ENCODE measurements around the gene PIGV. TPM values are rescaled to one million over a fixed set of nuclear protein-coding genes. Genes with fewer than 3 reads are reported as not detected.

PIGV gene
- total and polyA plus RNA-seq, 2 donors (not counting 1 experiment from before 2014, with no cell fraction given), result 9.2 to 17.4 TPM

- Mint-ChIP-seq H3K9me3 (ENCODE audit: insufficient read depth) (no peaks in the 10 kb centered on the region), H3K4me1 (peaks cover 3% of the 10 kb centered on the region), H3K4me3 (no peak overlapping the region), H3K27me3 (peaks cover 3% of the 10 kb centered on the region), H3K27ac (no peak overlapping the region)
- H3K9me3 ChIP-seq (ENCODE audit: control extremely low read depth in 1 of 3, control insufficient read depth in 2 of 3, insufficient read depth in 1 of 3, low read length in 2 of 3), result no peaks in the 10 kb centered on the region
- H3K79me2 ChIP-seq (ENCODE audit: control insufficient read depth, insufficient read depth, low read length), result peaks cover 7% of the 10 kb centered on the region
- intact Hi-C loops (cut with micrococcal nuclease), result loop anchor here (2.0 kb wide), 1 partner anchor 21 kb away; no protein-coding TSS in a partner anchor
- no peak for TF ChIP-seq EZH2 (IDR thresholded peaks at IDR 0.05; ENCODE audit: borderline replicate concordance, insufficient read depth, low read depth, low read length, poor library complexity, severe bottlenecking)
- TF ChIP-seq, protein P1, sequence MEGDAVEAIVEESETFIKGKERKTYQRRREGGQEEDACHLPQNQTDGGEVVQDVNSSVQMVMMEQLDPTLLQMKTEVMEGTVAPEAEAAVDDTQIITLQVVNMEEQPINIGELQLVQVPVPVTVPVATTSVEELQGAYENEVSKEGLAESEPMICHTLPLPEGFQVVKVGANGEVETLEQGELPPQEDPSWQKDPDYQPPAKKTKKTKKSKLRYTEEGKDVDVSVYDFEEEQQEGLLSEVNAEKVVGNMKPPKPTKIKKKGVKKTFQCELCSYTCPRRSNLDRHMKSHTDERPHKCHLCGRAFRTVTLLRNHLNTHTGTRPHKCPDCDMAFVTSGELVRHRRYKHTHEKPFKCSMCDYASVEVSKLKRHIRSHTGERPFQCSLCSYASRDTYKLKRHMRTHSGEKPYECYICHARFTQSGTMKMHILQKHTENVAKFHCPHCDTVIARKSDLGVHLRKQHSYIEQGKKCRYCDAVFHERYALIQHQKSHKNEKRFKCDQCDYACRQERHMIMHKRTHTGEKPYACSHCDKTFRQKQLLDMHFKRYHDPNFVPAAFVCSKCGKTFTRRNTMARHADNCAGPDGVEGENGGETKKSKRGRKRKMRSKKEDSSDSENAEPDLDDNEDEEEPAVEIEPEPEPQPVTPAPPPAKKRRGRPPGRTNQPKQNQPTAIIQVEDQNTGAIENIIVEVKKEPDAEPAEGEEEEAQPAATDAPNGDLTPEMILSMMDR (IDR thresholded peaks at IDR 0.05), result no peak
- H3K27ac ChIP-seq (ENCODE audit: low read length in 2 of 2), result no peak overlapping the region
- H3K27me3 ChIP-seq (replicated peaks in 1 of 4; ENCODE audit: control extremely low read depth in 1 of 4, control insufficient read depth in 3 of 4, insufficient read depth in 4 of 4, low read length in 3 of 4), result peaks cover 0 to 6% (median 1%) of the 10 kb centered on the region in 4 experiments
- no peak overlapping the region for H3K9ac ChIP-seq (ENCODE audit: low read length)
- ATAC-seq (ENCODE audit: low read depth) (no peak), DNase-seq (no peak)
- no peak overlapping the region for H3K4me2 ChIP-seq (replicated peaks; ENCODE audit: low read depth, low read length, poor library complexity, severe bottlenecking)
- no peak overlapping the region for H2AFZ ChIP-seq (ENCODE audit: insufficient read depth, low read depth, low read length, poor library complexity, severe bottlenecking)
- H3K36me3 ChIP-seq (replicated peaks in 1 of 2; ENCODE audit: control extremely low read depth in 1 of 2, control insufficient read depth in 1 of 2, extremely low read depth in 1 of 2, insufficient read depth in 2 of 2, low read length in 1 of 2), result no peaks in the 10 kb centered on the region
- CTCF ChIA-PET, result interaction anchor here (0.7 to 6.3 kb wide), 16 partner anchors 11 to 394 kb away, joined by 3 to 106 read pairs (median 14); partner anchors contain the start of genes PIGV and ZDHHC18
- POLR2A ChIA-PET, result interaction anchor here (0.6 to 1.8 kb wide), 3 partner anchors 9 to 29 kb away, joined by 5 to 9 read pairs (median 8); no protein-coding TSS in a partner anchor
- no peak overlapping the region for H3K4me3 ChIP-seq (ENCODE audit: control extremely low read depth in 1 of 5, extremely low read depth in 1 of 5, insufficient read depth in 1 of 5, low read depth in 2 of 5, low read length in 4 of 5)
- no peaks in the 10 kb centered on the region for H3K4me1 ChIP-seq (ENCODE audit: control insufficient read depth in 2 of 2, insufficient read depth in 2 of 2, low read length in 2 of 2)
- no peaks in the 10 kb centered on the region for H4K20me1 ChIP-seq (ENCODE audit: control insufficient read depth, insufficient read depth, low read length, poor library complexity, severe bottlenecking)
Measured at GRCh38 chr1:26811708-26812107, 24.0 kb downstream of the PIGV start.

DNA sequence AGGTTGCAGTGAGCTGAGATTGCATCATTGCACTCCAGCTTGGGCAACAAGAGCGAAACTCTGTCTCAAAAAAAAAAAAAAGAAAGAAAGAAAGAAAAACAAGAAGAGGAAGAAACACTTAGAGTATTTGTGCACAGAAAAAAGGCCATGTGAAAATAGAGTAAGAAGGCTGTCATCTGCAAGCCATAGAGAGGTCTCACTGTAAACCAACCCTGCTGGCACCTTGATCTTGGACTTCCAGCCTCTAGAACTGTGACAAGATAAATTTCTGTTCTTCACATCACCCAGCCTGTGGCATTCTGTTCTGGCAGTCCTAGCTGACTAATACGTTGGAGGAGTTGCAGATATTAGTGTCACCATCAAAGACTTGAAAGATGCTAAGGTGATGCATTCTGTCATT is 26.6 kb downstream of the PIGV start:
- no peak overlapping the region for H3K4me3 ChIP-seq (ENCODE audit: control extremely low read depth in 1 of 5, extremely low read depth in 1 of 5, insufficient read depth in 1 of 5, low read depth in 2 of 5, low read length in 4 of 5)
- H3K4me2 ChIP-seq (replicated peaks; ENCODE audit: low read depth, low read length, poor library complexity, severe bottlenecking), result no peak overlapping the region
- Mint-ChIP-seq H3K4me3 (no peak overlapping the region), H3K9me3 (ENCODE audit: insufficient read depth) (no peaks in the 10 kb centered on the region), H3K4me1 (peaks cover 3% of the 10 kb centered on the region), H3K27me3 (peaks cover 3% of the 10 kb centered on the region), H3K27ac (no peak overlapping the region)
- no CpG with 5 or more reads among the region's 2 CpGs for WGBS (ENCODE audit: insufficient coverage)
- peaks cover 7% of the 10 kb centered on the region for H3K79me2 ChIP-seq (ENCODE audit: control insufficient read depth, insufficient read depth, low read length)
- TF ChIP-seq, protein P1 (IDR thresholded peaks at IDR 0.05), result no peak
- no peak for TF ChIP-seq EZH2 (IDR thresholded peaks at IDR 0.05; ENCODE audit: borderline replicate concordance, insufficient read depth, low read depth, low read length, poor library complexity, severe bottlenecking)
- peaks cover 0 to 6% (median 1%) of the 10 kb centered on the region in 4 experiments for H3K27me3 ChIP-seq (replicated peaks in 1 of 4; ENCODE audit: control extremely low read depth in 1 of 4, control insufficient read depth in 3 of 4, insufficient read depth in 4 of 4, low read length in 3 of 4)
- no peak overlapping the region for H2AFZ ChIP-seq (ENCODE audit: insufficient read depth, low read depth, low read length, poor library complexity, severe bottlenecking)
- H3K4me1 ChIP-seq (ENCODE audit: control insufficient read depth in 2 of 2, insufficient read depth in 2 of 2, low read length in 2 of 2), result no peaks in the 10 kb centered on the region
- no peaks in the 10 kb centered on the region for H4K20me1 ChIP-seq (ENCODE audit: control insufficient read depth, insufficient read depth, low read length, poor library complexity, severe bottlenecking)
- ChIA-PET CTCF (interaction anchor here (2.4 kb wide), 1 partner anchor 20 kb away, joined by 12 read pairs; no protein-coding TSS in a partner anchor), POLR2A (interaction anchor here (0.7 kb wide), 1 partner anchor 1276 kb away, joined by 7 read pairs; no protein-coding TSS in a partner anchor)
- H3K36me3 ChIP-seq (replicated peaks in 1 of 2; ENCODE audit: control extremely low read depth in 1 of 2, control insufficient read depth in 1 of 2, extremely low read depth in 1 of 2, insufficient read depth in 2 of 2, low read length in 1 of 2), result no peaks in the 10 kb centered on the region
- ATAC-seq (ENCODE audit: low read depth) (no peak), DNase-seq (no peak)
- intact Hi-C loops (cut with micrococcal nuclease), result no loop called here
- no peaks in the 10 kb centered on the region for H3K9me3 ChIP-seq (ENCODE audit: control extremely low read depth in 1 of 3, control insufficient read depth in 2 of 3, insufficient read depth in 1 of 3, low read length in 2 of 3)
- no peak overlapping the region for H3K9ac ChIP-seq (ENCODE audit: low read length)
- H3K27ac ChIP-seq (ENCODE audit: low read length in 2 of 2), result no peak overlapping the region
